T-helper 2 cell treated with Interferon-gamma antibody and Interleukin-4, amounts not matched to agents 100 ng/mL and 5 ng/mL, for 36 hours (primary cell): Measurements from ENCODE around the gene ZNF532. TPM values are rescaled to one million over a fixed set of nuclear protein-coding genes. Genes with fewer than 3 reads are reported as not detected.
"Not testable (repeated sequence)": the region's sequence is repeated elsewhere in the genome, so short reads cannot be mapped to it uniquely, and the experiment has no call there.

Experiments used
- intact Hi-C: fragments of 100-400 bp; cut with micrococcal nuclease; formaldehyde crosslinking; loops from one replicate; pipeline ENCODE4 v1.15.1; 2023
- total RNA-seq: library from RNA; stranded (reverse); gene quantifications from 2 replicates; pipeline ENCODE4 v1.2.3, GENCODE V29; 2022

Gene ZNF532
- total RNA-seq, result 1.4 and 2.4 TPM in 2 replicates

GRCh38 chr18:58864146-58865032 is at the start of gene ZNF532:
Gene ZNF532 (plus strand): TSS chr18:58864877. CDS start in a region left out here.
- intact Hi-C loops, result no loop called here

- intact Hi-C loops, result no loop called here
These were observed 45.6 kb upstream of the ZNF532 start for GRCh38 chr18:58819051-58819450.

- intact Hi-C loops, result no loop called here
These were observed 44.4 kb upstream of the ZNF532 start for GRCh38 chr18:58820251-58820650.

- intact Hi-C loops, result no loop called here
These were observed 41.7 kb upstream of the ZNF532 start for GRCh38 chr18:58822944-58823343.

GRCh38 chr18:58823412-58823811 is 41.3 kb upstream of the ZNF532 start:
- intact Hi-C loops, result no loop called here

GRCh38 chr18:58826926-58827325 is 37.8 kb upstream of the ZNF532 start:
- intact Hi-C loops, result not testable (repeated sequence)

GRCh38 chr18:58827428-58827827 is 37.2 kb upstream of the ZNF532 start:
- intact Hi-C loops, result no loop called here

- intact Hi-C loops, result no loop called here
These were observed 36.8 kb upstream of the ZNF532 start for GRCh38 chr18:58827886-58828285.

- intact Hi-C loops, result no loop called here
These were observed 36.1 kb upstream of the ZNF532 start for GRCh38 chr18:58828399-58829121.

- intact Hi-C loops, result no loop called here
These were observed 35.4 kb upstream of the ZNF532 start for GRCh38 chr18:58829263-58829662.

GRCh38 chr18:58829886-58830285 is 34.8 kb upstream of the ZNF532 start:
- intact Hi-C loops, result not testable (repeated sequence)

- intact Hi-C loops, result no loop called here
These were observed 33.1 kb upstream of the ZNF532 start for GRCh38 chr18:58831606-58832005.

- intact Hi-C loops, result no loop called here
These were observed 26.4 kb upstream of the ZNF532 start for GRCh38 chr18:58838165-58838860.

- intact Hi-C loops, result no loop called here
These were observed 25.7 kb upstream of the ZNF532 start for GRCh38 chr18:58838946-58839345.

- intact Hi-C loops, result no loop called here
These were observed 21.5 kb upstream of the ZNF532 start for GRCh38 chr18:58842978-58843687.

GRCh38 chr18:58843688-58844035 is 21.0 kb upstream of the ZNF532 start:
- intact Hi-C loops, result no loop called here

- intact Hi-C loops, result no loop called here
These were observed 19.8 kb upstream of the ZNF532 start for GRCh38 chr18:58844871-58845270.

GRCh38 chr18:58845928-58846724 is 18.6 kb upstream of the ZNF532 start:
- intact Hi-C loops, result no loop called here

GRCh38 chr18:58847383-58848071 is 17.1 kb upstream of the ZNF532 start:
- intact Hi-C loops, result no loop called here

GRCh38 chr18:58848685-58849084 is 16.0 kb upstream of the ZNF532 start:
- intact Hi-C loops, result no loop called here
